ENCODE results near the gene KCTD6.

KCTD6 gene

DNA sequence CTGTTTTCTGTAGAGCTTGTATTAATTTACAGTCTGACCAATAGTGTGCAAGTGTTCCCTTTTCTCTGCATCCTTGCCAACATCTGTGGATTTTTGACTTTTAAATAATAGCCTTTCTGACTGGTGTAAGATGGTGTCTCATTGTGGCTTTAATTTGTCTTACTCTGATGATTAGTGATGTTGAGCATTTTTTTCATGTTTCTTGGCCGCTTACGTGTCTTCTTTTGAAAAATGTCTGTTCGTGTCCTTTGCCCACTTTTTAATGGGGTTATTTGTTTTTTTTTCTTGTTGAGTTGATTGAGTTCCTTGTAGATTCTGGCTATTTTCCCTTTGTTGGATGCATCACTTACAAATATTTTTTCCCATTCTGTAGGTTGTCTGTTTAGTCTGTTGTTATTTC is 52.6 kb downstream of the KCTD6 start:
- in situ Hi-C loops (cut with HindIII; ENCODE audit: low sequenced_read_pairs) = no loop called here

DNA sequence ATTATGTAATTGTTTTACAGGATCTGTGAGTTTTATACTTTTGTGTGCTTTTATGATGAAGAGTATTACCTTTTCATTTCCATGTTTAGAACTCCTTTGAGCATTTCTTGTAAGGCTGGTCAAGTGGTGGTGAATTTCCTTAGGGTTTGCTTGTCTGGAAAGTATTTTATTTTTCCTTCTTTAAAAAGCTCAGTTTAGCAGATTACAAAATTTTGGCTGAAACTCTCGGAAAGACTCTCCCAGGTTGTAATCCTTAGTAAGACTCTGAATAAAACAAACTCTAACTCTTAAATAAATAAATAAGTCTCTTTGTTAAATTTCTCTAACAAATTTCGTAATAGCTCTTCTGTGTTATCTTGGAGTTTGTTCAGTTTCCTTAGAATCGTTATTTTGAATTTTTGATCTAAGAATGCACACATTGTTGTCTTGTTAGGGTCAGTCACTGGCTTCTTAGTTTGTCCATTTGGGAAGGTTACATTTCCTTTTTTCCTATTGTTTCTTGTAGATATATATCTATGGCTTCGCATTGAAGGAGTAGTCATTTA is 59.8 kb downstream of the KCTD6 start:
- in situ Hi-C loops (cut with HindIII; ENCODE audit: low sequenced_read_pairs) = no loop called here

All from endothelial cell of hepatic sinusoid (primary cell).